Transverse colon (tissue), 4 donors: ENCODE measurements around the gene UBN1.

ENCODE experiments used
- EP300 ChIP-seq: sonication (generic); formaldehyde crosslinking; IDR thresholded peaks from one replicate; pipeline ENCODE4 v1.6.1; 2017; ENCODE audit warnings: antibody characterized with exemption, low read depth
- POLR2A ChIP-seq: fragments of 450-650 bp; IDR thresholded peaks from one replicate; pipeline ENCODE4 v1.6.1; 2016; ENCODE audit warnings: antibody characterized with exemption, mild to moderate bottlenecking, moderate library complexity
- POLR2AphosphoS5 ChIP-seq, 3 donors: sonication (generic); formaldehyde crosslinking; IDR thresholded peaks; one replicate each; pipeline ENCODE4 v1.6.1; 2016; ENCODE audit warnings: antibody characterized with exemption in 3 of 3
- TF ChIP-seq, protein P1 (sequence below), 5 experiments: fragments of 200-600 bp in 3 of 5; fragments of 450-650 bp in 2 of 5; sonication (generic) in 3 of 5; IDR thresholded peaks; 1 replicate in 2 of 5; 2 replicates in 3 of 5; pipeline ENCODE4 v1.5.1; 2016 to 2017; ENCODE audit warnings: antibody characterized with exemption in 5 of 5, inconsistent platforms in 3 of 5, mild to moderate bottlenecking in 2 of 5, moderate library complexity in 1 of 5

DNA sequence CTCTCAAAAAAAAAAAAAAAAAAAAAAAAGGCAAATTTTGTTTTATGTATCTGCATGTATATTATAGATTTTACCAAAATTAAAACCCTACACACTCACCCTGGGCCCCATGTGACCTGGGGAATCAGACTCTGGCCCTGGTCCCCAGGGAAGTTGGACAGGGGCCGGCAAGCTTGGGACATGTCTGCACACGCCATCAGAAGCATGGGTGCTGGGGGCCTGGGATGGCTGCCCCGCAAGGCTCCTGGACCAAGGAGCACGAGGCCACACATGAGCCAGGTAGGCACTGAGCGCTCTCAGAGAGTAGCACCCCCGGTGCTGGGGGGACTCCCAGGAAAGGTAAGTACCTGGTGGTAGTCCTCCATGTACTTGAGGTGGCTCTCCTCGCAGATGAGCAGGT, 50.0 kb downstream of the UBN1 start:
- TF ChIP-seq, protein P1, sequence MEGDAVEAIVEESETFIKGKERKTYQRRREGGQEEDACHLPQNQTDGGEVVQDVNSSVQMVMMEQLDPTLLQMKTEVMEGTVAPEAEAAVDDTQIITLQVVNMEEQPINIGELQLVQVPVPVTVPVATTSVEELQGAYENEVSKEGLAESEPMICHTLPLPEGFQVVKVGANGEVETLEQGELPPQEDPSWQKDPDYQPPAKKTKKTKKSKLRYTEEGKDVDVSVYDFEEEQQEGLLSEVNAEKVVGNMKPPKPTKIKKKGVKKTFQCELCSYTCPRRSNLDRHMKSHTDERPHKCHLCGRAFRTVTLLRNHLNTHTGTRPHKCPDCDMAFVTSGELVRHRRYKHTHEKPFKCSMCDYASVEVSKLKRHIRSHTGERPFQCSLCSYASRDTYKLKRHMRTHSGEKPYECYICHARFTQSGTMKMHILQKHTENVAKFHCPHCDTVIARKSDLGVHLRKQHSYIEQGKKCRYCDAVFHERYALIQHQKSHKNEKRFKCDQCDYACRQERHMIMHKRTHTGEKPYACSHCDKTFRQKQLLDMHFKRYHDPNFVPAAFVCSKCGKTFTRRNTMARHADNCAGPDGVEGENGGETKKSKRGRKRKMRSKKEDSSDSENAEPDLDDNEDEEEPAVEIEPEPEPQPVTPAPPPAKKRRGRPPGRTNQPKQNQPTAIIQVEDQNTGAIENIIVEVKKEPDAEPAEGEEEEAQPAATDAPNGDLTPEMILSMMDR (IDR thresholded peaks at IDR 0.05) = no peak
- TF ChIP-seq EP300 (no peak), POLR2A (no peak), POLR2AphosphoS5 (IDR thresholded peaks at IDR 0.05) (no peak)
